ENCODE data around the gene LINS1.

LINS1 gene

DNA sequence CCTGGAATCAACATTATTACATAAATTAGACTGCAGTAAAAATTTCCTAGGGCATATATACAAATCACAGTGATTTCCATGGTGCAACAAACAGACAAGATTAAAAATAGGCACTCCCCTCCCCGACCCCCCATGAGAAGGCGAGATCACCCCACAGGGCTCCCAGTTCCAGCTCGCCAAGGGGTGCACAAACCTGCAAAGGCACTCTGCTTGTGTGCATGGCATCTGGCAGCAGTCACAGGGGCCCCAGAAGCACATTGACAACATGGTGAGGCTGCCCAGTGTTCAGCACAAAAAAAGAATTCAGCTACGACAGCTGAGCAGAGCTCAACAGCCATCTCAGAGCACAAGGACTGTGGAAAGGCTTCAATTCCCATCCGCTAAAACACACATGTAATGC, 54.0 kb downstream of the LINS1 start:
- DNase-seq (ENCODE audit: low spot score), result no peak

DNA sequence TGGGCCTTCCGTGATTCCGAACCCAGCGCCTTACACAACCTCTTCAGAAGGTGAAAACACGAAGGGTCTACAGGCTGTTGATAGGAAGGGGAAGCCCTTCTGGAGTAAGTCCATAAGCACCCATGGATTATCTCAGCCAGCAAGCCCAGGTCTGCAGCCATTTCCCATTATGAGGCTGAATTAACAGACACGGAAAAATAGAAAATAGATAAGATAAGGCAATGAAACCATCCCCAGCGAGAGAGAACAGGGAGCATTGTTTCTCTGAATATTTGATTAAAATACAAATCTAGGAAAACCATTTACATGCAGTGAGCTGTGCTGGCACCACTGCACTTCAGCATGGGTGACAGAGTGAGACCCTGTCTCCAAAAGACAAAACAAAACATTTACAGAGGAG, 57.0 kb downstream of the LINS1 start:
- DNase-seq (ENCODE audit: low spot score), result no peak

DNA sequence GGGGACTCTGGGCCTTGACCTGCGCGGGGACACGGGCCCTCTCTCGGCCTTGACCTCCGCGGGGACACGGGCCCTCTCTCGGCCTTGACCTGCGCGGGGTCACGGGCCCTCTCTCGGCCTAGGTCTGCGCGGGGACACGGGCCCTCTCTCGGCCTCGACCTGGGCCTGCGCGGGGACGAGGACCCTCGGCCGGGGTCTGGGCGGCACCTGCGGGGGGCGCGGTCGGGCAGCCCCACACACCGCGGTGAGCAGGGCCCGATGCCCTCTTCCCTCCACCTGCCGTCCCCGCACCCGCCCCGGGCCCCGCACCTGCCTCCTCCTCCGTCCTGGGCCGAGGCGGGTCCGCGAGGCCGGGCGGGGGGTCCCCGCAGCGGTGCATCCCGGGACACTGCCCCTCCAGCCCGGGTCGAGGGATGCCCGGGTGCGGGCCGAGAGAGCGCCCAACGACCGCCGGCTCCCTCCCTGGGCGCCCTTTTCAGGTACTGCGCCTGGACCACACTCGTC, 57.6 kb downstream of the LINS1 start:
- DNase-seq (ENCODE audit: low spot score), result no peak

DNA sequence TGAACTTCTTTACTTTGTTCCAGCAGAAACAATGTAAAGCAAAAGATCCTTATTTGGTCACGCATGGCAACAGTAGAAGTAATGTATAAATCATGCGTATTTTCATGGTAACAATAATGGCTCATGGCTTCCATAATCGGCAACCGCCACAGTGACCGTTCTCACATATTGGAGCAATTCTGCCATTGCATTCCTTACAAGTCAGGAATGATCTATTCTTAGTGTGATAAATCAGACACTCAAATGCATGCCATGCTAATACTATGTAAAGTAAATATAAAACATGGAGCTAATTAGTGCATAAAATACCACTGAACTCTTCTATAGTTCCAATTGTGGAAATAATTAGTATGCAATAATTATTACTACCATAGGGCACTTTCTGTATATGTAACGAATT, 59.7 kb downstream of the LINS1 start:
- no peak for DNase-seq (ENCODE audit: low spot score)

DNA sequence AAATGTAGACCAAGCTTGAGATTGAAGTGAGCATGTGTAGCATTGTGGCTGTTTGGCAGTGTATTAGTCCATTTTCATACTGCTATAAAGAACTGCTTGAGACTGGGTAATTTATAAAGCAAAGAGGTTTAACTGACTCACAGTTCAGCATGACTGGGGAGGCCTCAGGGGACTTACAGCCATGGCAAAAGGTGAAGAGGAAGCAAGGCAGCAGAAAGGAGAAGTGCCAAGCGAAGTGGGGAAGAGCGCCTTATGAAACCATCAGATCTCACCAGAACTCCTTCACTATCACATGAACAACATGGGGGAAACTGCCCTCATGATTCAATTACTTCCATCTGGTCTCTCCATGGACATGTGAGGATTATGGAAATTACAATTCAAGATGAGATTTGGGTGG, 64.7 kb downstream of the LINS1 start:
- DNase-seq (ENCODE audit: low spot score), result peak; percentile 35

DNA sequence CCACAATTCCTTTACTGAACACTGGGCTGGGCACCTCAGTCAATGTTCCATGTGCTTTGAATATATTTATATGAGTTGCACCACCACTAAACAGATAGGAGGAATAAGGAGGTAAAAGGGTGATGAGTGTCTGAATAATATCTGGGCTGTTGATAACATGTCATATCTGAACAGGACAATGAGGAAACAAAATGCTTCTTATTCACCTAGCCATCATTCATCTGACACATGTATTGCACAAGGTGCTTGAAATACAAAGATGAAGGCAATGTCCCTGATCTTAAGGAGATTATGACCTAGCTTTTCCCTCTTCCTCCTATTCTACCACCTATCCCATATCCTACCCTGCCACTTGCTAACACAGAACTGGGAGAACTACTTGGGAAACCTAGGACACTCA, 65.3 kb downstream of the LINS1 start:
- no peak for DNase-seq (ENCODE audit: low spot score)

DNA sequence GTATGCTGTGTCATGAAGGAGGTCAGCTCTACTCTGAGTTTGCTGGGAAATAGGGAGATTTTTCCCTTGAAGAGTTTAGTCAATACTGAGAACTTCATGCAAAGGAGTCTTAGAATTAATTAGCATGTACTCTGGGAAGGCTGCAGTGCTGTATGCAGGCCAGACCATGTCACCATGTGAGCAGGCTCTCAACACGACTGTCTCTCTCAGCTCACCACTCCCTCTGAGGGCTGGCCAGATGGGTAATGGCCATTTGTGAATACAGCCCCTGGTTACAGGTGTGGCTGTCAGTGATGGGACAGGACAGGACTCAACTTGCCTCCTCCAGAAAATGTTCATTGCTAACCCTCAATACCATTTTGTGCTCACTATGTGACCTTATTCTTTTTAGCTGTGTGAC, 68.1 kb downstream of the LINS1 start:
- DNase-seq (ENCODE audit: low spot score), result no peak

DNA sequence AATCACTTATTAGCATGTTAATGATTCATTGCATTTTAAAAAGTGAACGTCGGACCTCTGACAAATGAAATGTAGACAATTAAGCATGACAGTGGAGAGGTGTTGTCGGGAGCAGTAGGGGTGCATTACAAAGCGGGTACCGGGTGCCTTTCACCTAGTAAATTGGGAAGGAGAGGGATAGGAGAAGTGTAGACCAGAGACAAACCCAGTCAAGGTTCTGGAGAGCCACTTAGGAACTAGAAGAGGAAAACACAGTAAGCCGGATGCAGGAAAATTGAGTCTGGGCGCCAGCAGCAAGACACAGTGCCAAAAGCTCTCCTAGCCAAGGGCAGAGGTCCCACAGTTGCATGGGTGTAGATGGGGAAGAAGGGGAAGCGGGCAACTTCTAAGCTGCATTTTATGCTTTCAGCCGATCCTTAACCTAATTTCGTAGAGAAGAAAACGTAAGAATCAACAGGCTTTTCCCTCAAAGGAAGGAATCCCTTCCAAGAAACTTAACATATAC, 70.1 kb downstream of the LINS1 start:
- no peak for DNase-seq (ENCODE audit: low spot score)

DNA sequence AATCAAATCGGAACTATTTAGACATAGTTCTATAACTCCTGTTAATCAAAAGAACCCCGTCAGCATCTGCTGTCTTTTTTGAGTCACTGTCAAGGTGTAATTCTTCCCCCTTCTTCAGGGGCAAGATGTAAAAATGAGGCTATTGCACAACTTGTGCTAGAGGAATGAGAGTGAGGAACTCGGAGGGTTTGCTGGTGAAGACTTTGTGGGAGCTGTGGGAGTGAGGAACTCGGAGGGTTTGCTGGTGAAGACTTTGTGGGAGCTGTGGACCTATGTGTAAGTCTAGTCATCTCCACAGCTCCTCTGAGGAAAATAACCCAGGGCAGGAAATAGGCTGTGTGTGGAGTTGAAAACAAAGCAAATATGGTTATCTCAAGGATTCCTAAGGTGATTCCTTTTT, 70.8 kb downstream of the LINS1 start:
- no peak for DNase-seq (ENCODE audit: low spot score)

DNA sequence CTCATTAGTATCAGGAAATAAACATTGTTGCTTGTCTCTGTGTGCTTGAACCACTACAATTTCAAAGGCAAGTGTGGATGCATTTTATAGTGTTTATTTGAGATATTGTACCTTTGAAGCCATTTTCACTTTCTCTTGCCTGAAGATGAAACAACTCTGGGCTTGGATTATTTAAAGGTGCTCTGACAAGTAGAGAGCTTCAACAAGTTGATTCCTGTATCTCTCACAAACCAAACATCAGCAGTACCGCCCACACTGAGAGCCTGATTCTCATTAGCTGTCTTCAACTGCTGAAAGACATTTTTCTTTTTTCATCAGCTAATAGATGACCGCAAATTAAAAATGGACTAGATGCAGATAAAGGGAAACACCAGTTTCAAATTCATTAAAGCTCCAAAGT, 72.4 kb downstream of the LINS1 start:
- no peak for DNase-seq (ENCODE audit: low spot score)

DNA sequence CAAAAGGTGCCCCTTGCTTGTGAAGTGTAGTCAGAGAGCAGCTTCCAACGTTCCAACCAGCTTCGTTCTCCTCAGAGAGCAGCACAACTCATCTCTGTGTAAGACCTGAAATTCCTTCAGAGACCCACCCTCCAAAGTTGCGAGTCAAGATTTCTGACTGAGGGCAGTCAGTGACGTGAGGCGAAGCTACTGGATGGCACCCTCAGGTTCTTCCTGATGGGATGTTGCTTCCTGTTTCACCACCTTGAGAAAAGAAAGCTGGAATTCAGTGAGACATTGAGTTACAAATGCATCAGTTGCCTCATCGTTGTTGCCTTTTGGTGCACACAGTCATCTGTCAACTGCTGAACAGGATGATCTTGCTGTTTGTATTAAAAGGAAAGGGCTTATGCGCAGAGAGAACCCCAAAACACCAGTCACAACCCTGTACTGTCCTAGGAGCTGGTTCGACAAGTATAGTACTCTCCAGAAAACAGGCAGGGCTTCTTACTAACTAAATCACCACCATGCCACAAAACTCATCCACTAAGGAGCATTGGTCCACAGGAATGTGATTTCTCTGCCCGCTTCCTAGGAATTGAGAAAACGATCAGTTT, 73.1 kb downstream of the LINS1 start, which contains the start of gene CERS3:
Gene CERS3 (minus strand): TSS at position 118 of the 596 bp plus-strand sequence. CDS start 27,101 bp downstream, outside the sequence.
- no peak for DNase-seq (ENCODE audit: low spot score)

DNA sequence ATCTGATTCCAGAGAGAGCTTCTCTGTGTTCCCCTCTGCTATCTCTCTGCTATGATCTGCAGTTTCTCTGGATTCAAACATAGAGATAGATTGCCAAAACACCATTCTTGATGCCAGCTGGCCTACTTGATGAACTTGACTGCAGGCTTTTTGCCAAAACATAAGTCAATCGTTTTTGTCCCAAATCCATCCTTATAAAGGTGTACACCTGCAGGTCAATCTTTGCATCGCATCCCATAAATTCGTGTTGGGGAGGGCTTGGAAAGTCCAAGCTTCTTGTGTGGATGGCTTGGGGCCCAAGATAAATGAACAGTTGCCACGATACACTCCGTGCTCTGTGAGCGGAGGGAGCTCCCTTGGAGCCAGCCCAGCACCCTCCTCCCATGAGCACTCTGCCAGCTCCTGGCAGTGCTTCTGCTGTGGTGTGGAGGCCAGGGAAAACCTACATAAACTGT, 75.9 kb downstream of the LINS1 start:
- no peak for DNase-seq (ENCODE audit: low spot score)

DNA sequence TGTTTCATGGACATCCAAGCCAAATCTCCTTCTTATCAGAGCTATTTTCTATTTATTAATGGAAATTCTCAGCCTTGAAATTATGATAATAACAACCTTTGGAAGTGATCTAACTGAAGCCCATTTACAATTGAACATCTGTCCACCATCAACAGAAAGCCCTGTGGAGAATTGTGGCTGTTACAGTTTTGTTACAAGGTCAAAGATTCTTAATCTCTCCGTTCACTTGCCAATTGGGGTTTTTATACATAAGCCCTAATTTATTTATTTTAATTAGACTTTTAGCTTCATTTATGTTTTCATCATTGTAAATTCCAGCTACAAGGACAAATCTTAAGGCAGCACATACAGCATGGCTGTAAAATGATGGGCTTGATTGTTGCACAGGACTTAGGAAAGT, 76.5 kb downstream of the LINS1 start:
- DNase-seq (ENCODE audit: low spot score), result no peak

DNA sequence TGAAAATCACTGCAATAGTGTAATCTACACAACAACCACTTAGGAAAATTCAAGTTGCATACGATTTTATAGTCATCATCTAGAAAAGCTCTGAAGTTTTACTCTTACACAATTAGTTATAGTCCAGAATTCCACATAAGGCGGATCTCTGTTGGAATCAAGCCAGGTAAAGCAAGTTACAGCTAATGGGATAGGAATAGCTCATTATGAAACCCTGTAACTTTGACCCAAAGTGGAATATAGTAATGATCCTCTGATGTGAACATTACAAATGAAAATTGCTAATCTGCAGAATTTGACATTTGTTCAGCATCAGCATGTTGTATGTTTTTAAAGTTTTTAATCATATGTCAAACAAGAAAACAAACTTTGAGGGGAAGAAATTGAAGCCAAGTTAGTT, 77.7 kb downstream of the LINS1 start:
- DNase-seq (ENCODE audit: low spot score), result no peak

DNA sequence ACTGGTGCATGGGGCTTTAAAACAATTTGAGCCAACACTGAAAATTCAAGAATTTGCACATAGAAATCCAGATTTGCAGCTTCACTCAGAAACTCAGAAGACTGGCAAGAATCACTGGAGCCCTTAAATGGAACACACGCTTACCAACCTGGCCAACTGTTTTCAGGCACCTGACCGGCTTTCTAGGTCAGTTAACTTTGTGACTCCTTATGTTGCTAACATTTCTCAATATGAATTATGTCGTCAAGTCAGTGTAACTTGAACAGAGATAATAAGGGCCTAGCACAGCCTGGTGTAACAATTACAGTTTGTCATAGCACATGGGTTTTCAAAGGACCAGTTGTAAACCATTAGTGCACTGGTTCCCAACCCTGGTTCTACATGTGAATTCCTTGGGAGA, 80.1 kb downstream of the LINS1 start:
- DNase-seq (ENCODE audit: low spot score), result no peak

DNA sequence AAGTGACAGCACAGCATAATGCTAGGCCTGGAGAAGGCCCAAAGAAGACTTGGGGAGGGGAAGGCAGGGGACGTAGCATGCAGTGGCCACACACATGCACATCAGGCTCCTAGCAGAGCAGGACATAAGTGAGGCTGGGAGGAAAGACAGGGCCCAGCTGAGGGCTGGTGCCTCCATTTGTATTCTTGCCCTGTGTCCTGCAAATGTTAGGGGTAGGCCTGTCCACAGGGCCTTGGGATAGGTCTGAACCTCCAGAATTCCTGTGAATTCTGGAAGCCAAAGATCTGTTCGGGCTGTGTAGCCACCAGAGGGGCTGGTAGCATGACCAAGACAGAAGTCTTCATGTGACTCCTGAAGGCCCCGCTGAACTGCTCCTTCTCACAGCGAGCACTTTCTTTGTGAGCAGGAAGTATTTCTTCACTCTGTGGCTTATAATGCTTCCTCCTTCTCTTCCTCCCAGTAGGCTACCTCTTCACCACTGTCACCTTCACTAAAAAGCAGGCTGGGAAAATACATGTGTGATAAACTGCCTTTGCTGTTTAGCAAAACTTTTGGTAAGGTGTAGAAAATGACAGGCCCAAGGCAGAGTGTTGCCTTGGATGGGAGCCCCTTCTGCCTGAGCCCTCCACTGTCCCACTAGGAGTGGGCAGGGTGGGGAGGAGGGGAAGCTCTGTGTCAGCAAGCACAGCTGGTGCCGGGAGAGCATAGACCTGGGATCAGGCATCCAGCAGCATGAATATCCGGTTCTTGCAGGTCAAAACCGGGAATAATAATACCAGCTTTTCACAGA, 81.7 kb downstream of the LINS1 start:
- no peak for DNase-seq (ENCODE audit: low spot score)

DNA sequence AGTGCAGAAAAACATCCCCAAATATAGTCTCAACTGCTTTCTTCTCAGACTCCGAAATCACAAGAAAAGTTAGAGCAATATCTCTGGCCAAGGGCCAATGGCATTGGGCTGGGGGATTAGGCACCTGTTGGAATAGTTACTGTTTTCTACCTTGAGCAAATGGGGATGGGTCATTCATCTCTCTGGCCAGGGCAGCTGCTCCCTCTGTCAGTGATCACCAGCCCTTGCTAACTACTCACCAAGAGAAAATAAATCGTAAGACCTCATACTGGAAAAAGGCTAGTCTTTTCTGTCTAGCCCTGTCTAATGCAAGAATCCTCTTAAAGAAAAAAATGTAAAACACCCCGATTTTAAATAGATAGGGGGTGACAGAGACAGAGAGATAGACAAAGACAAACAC, 84.1 kb downstream of the LINS1 start:
- no peak for DNase-seq (ENCODE audit: low spot score)

Measured in NAMALWA (cell line).